GM20000 (cell line): ENCODE results near the gene TUBG2.
A peak's percentile ranks its signal among the peaks of the same experiment; 100 is the strongest.

Experiments used
- DNase-seq: peaks from one replicate; pipeline ENCODE4 v3.0.0; 2012; ENCODE audit warnings: low spot score
- TF ChIP-seq, protein P1 (sequence below): IDR thresholded peaks from 2 replicates; pipeline ENCODE4 v1.5.1; 2012; ENCODE audit warnings: mild to moderate bottlenecking, control low read depth; ENCODE audit errors: extremely low read depth, missing control alignments

Gene TUBG2

DNA sequence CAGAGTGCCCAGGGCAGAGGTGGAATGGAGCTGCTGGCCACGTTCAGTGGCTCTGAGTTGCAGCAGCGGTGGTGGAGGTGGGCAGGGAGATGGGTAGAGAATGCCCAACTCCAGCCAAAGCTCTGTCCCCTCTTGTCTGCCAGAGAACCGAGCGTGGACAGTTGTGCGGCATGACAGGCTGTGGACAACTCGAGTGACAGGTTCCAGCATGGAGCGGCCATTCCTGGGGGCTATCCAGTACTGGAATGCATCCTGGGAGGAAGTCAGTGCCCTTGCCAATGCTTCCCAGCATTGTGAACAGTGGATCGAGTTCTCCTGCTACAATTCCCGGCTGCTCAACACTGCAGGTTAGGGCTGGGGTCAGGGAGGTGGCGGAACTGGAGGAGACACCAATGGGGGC, 31.5 kb downstream of the TUBG2 start:
- TF ChIP-seq, protein P1, sequence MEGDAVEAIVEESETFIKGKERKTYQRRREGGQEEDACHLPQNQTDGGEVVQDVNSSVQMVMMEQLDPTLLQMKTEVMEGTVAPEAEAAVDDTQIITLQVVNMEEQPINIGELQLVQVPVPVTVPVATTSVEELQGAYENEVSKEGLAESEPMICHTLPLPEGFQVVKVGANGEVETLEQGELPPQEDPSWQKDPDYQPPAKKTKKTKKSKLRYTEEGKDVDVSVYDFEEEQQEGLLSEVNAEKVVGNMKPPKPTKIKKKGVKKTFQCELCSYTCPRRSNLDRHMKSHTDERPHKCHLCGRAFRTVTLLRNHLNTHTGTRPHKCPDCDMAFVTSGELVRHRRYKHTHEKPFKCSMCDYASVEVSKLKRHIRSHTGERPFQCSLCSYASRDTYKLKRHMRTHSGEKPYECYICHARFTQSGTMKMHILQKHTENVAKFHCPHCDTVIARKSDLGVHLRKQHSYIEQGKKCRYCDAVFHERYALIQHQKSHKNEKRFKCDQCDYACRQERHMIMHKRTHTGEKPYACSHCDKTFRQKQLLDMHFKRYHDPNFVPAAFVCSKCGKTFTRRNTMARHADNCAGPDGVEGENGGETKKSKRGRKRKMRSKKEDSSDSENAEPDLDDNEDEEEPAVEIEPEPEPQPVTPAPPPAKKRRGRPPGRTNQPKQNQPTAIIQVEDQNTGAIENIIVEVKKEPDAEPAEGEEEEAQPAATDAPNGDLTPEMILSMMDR, result no peak
- no peak for DNase-seq

DNA sequence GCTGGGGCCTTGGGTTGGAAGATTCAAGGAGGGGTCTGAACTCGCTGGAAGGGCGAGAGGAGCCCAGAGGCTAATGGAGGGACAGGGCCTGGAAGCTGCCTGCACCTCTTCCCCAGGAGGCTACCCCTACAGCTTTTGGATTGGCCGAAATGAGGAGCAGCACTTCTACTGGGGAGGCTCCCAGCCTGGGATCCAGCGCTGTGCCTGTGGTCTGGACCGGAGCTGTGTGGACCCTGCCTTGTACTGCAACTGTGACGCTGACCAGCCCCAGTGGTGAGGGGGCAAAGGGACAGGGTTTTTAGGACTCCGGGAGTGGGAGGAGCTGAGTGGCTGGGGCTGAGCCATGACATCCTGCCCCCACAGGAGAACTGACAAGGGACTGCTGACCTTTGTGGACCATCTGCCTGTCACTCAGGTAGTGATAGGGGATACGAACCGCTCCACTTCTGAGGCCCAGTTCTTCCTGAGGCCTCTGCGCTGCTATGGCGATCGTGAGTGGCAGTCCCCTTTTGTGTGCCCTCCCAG, 32.0 kb downstream of the TUBG2 start:
- no peak for DNase-seq
- TF ChIP-seq, protein P1, result no peak

- TF ChIP-seq, protein P1, result no peak
- DNase-seq, result peak; percentile 3
Measured at GRCh38 chr17:42692489-42692888, 33.4 kb downstream of the TUBG2 start.

GRCh38 chr17:42694524-42694923, 35.4 kb downstream of the TUBG2 start:
- TF ChIP-seq, protein P1, result no peak
- no peak for DNase-seq

DNA sequence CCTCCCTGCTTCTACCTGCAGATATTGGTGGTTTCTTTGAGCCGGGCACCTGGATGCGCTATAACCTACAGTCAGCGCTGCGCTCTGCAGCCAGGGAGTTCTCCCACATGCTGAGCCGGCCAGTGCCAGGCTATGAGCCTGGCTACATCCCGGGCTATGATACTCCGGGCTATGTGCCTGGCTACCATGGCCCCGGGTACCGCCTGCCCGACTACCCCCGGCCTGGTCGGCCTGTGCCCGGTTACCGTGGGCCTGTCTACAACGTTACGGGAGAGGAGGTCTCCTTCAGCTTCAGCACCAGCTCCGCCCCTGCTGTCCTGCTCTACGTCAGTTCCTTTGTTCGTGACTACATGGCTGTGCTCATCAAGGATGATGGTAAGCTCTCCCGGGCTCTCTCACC, 36.4 kb downstream of the TUBG2 start:
- TF ChIP-seq, protein P1, result no peak
- no peak for DNase-seq

GRCh38 chr17:42697108-42697811, 38.2 kb downstream of the TUBG2 start:
- DNase-seq, result no peak
- TF ChIP-seq, protein P1, result no peak

- TF ChIP-seq, protein P1, result no peak
- DNase-seq, result no peak
Measured at GRCh38 chr17:42698736-42699414, 39.8 kb downstream of the TUBG2 start.
